HG03025 (cell line): ENCODE measurements around the gene UBR2.
"Not testable (repeated sequence)": the region's sequence is repeated elsewhere in the genome, so short reads cannot be mapped to it uniquely, and the experiment has no call there.

Experiments used
- ATAC-seq: cut with Tn5 transposase; IDR thresholded peaks from one replicate; pipeline ENCODE4 v1.9.1; 2021; ENCODE audit warnings: mild to moderate bottlenecking, moderate library complexity; ENCODE audit not compliant: unreplicated experiment, low FRiP score

Gene UBR2

DNA sequence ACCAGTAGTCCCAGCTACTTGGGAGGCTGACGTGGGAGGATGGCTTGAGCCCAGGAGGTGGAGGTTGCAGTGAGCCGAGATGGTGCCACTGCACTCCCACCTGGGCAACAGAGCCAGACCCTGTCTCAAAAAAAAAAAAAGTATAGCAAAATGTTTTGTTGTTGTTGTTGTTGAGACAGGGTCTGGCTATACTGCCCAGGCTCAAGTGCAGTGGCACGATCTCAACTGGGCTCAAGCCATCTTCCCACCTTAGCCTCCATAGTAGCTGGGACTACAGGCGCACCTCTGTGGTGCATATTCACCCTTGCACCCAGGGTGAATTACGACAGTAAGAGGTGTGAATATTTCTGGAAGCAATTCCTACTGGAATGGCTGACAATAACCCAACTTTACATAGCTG is 11.4 kb upstream of the UBR2 start:
- ATAC-seq = no peak

DNA sequence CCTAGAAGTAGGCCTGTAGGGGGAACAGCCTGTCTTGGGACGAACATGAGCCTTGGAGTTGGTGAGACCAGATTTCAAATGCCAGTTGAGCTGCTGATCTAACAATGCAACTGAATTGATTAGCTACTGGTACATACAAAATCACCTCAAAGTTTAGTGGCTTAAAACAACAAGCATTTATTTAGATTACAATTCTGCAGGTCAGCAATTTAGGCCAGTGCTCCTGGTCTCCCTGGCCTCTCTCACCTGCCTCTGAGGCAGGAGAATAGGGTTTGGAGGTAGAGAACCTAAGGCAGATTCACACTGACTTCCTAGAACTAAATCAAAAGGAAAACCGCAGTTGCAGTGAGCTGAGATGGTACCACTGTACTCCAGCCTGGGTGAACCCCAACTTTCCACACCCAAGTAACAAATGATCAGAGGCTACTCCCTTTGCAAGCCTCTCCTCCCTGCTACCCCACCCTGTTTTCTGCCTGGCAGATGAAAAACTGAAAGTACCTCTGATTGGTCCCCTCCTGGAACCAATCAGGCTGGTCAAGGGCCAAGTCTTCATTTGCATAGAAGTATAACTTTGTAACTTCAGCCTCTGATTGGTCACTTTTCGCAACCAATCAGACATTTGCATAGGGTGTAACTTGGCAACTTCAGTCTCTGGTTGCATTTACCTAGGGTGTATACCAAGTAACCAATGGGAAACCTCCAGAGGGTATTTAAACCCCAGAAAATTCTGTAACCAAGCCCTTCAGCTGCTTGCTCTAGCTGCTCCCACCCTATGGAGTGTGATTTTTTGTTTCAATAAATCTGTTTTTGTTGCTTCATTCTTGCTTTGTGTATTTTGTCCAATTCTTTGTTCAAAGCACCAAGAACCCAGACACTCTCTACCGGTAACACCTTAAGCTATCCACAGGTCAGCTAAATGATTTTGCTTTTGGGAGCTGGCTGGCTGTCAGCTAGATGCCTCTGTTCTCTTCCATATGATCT is 8.1 kb upstream of the UBR2 start:
- ATAC-seq = no peak

DNA sequence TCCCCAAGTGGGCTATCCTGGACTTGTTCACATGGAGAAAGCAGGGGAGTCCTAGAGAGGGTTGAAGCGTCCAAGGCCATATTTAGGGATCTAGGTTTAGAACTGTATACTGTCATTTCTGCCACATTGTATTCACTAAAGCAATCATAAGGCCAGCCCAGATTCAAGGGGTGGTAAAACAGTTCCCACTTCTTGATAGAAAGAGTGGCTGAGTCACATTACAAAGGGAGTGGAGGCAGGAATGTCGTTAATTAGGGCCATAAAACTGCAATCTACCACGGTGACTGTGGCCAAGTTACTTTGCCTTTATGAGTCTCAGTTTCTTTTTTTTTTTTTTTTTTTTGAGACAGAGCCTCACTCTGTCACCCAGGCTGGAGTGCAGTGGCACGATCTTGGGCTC is 7.4 kb upstream of the UBR2 start:
- no peak for ATAC-seq

DNA sequence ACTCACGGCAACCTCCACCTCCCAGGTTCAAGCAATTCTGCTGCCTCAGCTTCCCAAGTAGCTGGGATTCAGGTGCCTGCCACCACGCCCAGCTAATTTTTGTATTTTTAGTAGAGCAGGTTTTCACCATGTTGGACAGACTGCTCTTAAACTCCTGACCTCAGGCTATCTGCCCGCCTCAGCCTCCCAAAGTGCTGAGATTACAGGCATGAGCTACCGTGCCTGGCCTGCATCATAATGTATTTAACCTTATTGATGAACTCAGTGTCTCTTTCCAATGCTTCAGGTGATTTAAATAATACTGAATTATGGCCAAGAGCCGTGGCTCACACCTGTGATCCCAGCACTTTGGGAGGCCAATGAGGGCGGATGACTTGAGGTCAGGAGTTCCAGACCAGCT is 4.6 kb upstream of the UBR2 start:
- not testable (repeated sequence) for ATAC-seq

DNA sequence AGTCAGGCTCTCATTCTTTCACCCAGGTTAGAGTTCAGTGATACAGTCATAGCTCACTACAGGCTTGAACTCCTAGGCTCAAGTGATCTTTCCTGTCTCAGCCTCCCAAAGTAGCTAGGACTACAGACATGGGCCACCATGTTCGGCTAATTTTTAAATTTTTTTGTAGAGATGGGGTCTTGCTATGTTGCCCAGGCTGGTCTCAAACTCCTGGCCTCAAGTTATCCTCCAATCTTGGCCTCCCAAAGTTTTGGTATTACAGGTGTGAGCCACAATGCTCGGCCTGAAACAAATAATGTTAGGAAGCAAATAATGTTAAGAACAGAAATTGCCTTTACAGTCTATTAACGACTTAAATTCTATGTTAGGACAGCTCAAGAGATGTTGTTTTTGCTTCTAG is 1.8 kb upstream of the UBR2 start:
- ATAC-seq = no peak

DNA sequence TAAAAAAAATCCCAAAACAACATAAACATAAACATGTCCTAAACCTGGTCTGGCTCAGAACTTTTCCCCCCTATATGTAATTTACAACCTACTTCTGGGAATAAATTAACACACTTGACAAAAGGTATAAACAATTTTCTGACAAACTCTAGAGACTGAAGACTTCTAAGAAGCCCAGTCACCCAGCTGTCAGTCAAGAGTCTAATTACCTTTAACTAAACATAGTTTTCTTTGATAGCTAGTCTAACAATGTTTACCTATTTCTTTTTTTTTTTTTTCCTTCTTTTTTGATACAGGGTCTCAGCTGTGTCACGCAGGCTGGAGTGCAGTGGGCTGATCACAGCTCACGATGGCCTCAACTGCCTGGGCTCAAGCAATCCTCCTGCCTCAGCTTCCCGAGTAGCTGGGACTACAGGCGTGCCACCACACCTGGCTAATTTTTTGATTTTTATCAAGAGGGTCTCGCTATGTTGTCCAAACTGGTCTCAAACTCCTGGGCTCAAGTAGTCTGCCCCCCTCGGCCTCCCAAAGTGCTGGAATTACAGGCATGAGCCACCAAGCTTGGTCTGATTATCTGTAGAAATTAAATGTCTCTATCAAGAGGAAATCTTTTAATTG is 932 bp upstream of the UBR2 start:
- no peak for ATAC-seq

DNA sequence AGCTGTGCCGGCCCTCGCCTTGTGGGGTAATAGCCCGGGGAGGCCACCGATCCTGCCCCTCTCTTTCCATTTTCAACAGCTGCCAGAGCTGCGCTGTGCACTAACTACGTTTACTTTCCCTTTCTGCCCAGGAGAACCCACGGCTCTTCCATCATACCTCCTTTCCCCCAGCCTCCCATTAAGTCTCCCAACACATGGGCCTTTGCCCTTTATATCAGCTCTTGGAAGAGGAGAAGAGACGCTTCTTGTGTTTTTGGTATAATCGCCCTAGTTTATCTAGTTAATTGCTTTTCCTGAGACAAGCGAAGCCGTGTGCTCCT is 637 bp downstream of the UBR2 start:
- peak; percentile 16 for ATAC-seq

DNA sequence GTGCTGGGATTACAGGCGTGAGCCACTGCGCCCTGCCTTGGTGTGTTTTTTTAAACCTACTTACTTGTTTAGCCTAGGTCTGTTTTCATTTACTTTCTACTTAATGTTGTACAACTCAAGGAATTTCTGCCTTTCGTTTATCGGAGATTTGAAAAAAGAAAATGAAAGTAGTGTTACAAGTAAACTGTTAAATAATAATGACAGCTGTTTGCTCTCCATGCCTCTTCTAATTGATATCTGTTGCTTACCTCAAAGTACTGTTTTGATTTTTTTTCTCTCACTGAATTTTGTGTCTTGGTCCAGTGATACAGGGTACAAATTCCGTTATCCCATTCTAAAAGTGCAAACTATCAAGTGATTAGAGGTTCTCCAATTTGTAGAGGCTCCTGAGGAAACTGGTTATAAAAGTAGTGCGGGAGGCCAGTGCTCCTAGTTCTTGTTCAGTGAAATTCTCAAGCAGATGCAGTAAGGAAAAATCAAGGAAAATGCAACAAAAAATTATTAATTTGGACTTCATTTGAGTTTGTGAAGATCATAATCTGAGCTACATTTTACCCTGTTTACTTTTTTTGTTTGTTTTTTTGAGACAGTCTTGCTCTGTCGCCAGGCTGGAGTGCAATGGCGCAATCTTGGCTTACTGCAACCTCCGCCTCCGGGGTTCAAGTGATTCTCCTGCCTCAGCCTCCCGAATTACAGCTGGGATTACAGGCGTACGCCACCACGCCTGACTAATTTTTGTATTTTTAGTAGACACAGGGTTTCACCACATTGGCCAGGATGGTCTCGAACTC is 2.2 kb downstream of the UBR2 start:
- ATAC-seq = no peak

DNA sequence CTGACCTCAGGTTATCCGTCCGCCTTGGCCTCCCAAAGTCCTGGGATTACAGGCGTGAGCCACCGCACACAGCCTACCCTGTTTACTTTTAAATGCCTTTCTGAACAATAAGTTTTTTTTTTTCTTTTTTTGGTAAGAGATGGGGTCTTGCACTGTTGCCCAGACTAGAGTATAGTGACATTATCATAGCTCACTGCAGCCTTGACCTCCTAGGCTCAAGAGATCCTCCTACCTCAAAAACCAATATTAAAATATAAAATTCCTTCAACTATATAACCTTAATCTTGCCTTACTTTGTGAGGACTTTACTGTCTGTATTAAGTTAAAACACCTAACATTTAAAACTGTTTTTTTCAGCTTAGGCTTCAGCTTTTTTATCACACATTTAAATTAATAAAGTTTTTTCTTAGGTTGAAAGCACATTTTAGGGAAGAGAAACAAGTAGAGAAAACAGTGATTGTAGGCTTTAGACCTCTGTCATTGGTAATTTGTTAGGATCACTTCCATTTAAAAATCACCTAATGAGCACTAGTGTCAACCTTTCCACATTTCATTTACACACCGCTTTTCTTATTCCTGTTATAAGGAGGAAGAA is 2.9 kb downstream of the UBR2 start:
- no peak for ATAC-seq

DNA sequence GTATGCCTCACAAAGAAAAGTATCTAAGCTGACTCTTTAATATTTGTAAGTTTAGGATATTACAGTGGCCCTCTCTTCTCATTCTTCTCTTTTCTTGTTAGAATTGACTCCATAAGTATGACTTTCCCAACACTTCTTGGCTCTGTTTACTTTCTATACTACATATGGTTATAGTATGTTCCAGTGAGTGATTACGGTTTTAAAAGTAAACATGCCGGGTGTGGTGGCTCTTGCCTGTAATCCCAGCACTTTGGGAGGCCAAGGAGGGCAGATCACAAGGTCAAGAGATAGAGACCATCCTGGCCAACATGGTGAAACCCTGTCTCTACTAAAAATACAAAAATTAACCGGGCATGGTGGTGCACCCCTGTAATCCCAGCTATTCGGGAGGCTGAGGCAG is 3.4 kb downstream of the UBR2 start:
- ATAC-seq = not testable (repeated sequence)

DNA sequence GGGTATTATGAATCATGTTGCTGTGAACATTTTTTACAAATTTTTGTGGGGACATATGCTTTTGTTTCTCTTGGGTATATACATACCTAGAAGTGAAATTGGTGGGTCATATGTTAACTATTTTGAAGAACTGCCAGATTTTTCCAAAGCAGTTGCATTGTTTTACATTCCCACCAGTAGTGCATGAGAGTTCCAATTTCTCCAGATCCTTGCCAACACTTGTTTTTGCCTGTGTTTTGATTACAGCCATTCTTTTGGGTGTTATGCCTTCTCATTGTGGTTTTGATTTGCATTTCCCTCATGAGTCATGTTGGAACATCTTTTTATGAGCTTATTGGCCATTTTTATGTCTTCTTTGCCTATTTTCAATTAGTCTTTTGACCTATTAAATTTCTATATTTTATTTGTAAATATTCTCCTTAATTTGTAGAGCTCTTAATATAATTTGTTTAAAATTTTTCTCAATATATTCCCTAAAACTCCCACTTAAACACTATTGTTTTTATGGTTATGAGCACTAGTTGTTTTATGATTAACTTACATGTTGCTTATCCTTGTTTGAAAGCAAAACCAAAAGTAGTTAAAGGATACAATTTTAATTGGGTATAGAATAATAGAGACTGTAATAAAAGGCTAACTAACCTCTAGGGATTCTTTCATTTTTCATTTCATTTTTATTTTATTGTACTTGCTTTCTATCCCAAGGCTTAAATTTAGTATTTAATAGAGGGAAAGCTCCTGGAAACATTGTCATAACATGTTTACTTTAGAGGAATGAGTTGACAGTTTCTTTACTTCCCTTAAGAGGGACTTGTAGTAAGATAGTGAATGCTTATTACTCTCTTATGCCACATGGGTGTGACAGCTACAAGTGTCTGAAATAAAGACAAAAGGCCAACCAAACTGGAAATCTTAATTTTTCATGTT is 5.5 kb downstream of the UBR2 start:
- ATAC-seq = no peak

DNA sequence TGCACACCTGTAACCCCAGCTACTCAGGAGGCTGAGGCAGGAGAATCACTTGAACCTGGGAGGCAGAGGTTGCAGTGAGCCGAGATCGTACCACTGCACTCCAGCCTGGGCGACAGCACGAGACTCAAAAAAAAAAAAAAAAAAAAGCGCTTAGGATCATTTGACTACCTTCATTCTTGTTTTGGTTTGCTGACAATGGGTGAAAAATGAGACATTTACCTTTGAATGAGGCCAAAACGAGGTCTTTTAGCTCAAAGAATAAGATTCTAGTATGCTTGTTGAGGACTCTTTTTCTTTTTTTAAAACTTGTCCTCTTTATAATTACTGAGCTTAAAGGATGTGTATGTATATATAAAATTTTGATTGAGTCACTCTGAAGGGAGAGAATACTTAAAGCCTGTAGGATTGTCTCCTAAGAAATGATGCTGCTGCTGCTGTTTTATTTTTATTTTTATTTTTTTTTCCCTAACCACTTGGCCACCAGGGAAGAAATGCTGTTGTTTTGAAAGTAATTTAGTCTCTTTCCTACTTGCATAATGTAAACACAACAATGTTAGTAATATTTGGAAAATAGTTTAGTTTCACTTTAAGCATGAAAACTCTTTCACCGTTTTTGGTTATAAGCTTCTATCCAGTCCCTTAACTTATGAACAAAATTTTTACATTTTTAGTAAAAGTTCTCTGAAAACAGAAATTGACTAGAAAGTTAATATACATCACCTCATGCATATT is 7.9 kb downstream of the UBR2 start:
- ATAC-seq = no peak

DNA sequence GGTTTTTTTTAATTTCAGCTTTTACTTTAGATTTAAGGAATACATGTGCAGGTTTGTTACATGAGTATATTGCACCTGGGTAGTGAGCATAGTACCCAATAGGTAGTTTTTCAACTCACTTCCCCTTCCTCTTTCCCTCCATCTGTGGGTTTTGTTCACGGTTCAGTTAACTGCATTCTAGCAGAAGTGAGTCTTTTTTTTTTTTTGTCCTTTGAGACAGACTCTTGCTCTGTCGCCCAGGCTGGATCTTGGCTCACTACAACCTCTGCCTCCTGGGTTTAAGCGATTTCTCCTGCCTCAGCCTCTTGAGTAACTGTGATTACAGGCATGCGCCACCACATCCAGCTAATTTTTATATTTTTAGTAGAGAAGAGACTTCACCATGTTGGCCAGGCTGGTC is 8.7 kb downstream of the UBR2 start:
- ATAC-seq = peak; percentile 55

DNA sequence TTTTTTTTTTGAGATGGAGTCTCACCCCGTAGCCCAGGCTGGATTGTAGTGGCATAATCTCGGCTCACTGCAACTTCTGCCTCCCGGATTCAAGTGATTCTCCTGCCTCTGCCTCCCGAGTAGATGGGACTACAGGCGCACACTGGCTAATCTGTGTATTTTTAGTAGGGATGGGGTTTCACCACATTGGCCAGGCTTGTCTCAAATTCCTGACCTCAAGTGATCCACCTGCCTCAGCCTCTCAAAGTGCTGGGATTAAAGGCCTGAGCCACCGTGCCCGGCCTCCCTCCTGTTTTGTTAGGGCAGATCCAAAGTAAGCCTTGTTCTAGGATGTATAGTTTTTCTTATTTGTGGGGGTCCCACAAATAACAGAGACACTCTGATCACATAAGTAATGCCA is 12.7 kb downstream of the UBR2 start:
- ATAC-seq = not testable (repeated sequence)

DNA sequence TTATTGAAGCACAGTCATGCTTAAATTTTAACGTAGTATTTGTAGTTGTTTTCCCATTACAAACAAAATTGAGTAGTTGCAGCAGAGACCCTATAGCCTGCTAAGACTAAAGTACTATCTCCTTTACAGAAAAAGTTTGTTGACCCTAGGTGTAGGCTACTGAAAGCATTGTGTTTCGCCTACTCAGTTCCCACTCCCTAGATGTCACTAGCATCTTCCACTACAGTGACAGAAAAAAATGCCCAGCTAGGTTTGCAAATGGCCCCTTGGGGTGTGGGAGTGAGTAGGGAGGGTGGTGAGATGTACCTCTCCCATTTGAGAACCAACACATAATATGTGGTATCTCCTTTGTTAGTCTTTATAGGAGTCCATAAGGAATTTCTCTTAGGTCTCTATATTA is 34.5 kb downstream of the UBR2 start:
- ATAC-seq = no peak

DNA sequence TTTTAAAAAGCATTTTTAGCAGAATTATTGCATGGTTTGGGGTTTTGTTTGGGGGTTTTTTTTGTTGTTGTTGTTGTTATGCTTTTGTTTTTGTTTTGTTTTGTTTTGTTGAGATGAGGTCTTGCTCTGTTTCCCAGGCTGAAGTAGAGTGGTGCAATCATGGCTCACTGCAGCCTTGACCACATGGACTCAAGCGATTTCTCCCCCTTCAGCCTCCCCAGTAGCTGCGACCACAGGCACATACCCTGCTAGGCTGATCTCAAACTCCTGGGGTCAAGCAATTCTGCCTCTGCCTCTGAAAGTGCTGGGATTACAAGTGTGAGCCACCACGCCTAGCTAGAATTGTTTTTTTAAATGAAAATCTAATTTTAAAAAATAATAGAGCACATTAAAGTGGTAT is 35.7 kb downstream of the UBR2 start:
- no peak for ATAC-seq

DNA sequence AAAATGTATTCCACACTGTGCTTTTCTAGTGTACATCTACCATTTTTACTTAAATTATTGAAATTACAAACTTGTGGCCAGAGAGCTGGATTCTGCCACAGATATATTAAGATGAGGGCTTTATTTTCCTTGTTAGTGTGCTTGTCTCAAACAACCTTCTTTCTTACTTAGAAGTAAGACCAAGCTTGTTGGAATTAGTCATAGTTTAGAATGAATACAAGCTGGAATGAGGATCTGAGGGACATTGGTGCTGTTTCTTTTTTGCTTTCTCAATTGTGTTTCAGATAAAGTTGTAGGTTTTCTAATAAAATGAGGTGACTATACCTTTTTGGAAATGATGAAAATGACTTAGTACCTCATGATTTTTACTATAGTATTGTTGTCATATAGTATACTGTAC is 40.3 kb downstream of the UBR2 start:
- ATAC-seq = no peak

DNA sequence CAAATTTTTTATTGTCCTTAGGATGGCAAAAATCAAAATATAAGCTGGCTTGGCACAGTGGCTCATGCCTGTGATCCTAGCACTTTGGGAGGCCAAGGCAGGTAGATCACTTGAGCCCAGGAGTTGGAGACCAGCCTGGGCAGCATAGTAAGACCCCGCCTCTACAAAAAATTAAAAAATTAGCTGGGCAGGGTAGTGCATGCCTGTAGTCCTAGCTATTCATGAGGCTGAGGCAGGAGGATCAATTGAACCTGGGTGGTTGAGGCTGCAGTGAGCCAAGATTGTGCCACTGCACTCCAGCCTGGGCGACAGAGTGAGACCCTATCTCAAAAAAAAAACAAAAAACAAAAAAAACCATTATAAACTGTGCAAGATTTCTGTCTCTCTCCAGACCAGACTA is 40.9 kb downstream of the UBR2 start:
- not testable (repeated sequence) for ATAC-seq

DNA sequence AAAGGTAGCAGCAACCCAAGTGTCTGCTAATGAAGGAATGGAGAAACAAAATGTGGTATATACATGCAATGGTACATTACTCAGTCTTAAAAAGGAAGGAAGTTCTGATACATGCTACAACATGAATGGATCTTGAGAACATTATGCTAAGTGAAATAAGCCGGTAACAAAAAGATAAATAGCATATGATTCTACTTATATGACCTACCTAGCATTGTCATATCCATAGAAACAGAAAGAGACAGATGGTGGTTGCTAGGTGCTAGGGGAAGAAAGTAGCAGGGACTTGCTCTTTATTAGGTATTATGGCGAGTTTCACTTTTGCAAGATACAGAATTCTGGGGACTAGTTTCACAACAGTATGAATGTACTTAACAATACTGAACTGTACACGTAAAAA is 46.6 kb downstream of the UBR2 start:
- no peak for ATAC-seq
